Hepatocyte (in vitro differentiated cells): Measurements from ENCODE around the gene CELA3A. TPM values are rescaled to one million over a fixed set of nuclear protein-coding genes. Genes with fewer than 3 reads are reported as not detected.
"Not testable (repeated sequence)": the region's sequence is repeated elsewhere in the genome, so short reads cannot be mapped to it uniquely, and the experiment has no call there.

Experiments
- DNase-seq: peaks from one replicate; pipeline ENCODE4 v3.0.0-alpha.2; 2016; ENCODE audit warnings: low spot score
- H2AFZ ChIP-seq: fragments of 200-600 bp; sonication (generic); 2 replicates; pipeline ENCODE4 v1.6.0; 2016; ENCODE audit warnings: antibody characterized with exemption, mild to moderate bottlenecking
- H3K27ac ChIP-seq: fragments of 200-600 bp; sonication (generic); 2 replicates; pipeline ENCODE4 v1.5.1; 2016; ENCODE audit warnings: mild to moderate bottlenecking
- H3K27me3 ChIP-seq: fragments of 200-600 bp; sonication (generic); 2 replicates; pipeline ENCODE4 v1.6.1; 2016
- H3K36me3 ChIP-seq: fragments of 200-600 bp; sonication (generic); replicated peaks from 2 replicates; pipeline ENCODE4 v1.5.1; 2016; ENCODE audit warnings: low read depth; ENCODE audit not compliant: insufficient read depth
- H3K4me1 ChIP-seq: fragments of 200-600 bp; sonication (generic); 2 replicates; pipeline ENCODE4 v1.5.1; 2016; ENCODE audit warnings: mild to moderate bottlenecking, moderate library complexity; ENCODE audit not compliant: insufficient read depth
- H3K4me2 ChIP-seq: fragments of 200-600 bp; sonication (generic); 2 replicates; pipeline ENCODE4 v1.6.0; 2016
- H3K4me3 ChIP-seq: fragments of 200-600 bp; sonication (generic); 2 replicates; pipeline ENCODE4 v1.5.1; 2016; ENCODE audit warnings: mild to moderate bottlenecking
- H3K79me2 ChIP-seq: fragments of 200-600 bp; sonication (generic); 2 replicates; pipeline ENCODE4 v1.6.0; 2017; ENCODE audit warnings: mild to moderate bottlenecking
- H3K9me2 ChIP-seq: fragments of 200-600 bp; sonication (generic); replicated peaks from 2 replicates; pipeline ENCODE4 v1.6.0; 2017; ENCODE audit warnings: mild to moderate bottlenecking; ENCODE audit not compliant: insufficient read depth
- H3K9me3 ChIP-seq: fragments of 200-600 bp; sonication (generic); 2 replicates; pipeline ENCODE4 v1.5.1; 2016; ENCODE audit warnings: low read depth, mild to moderate bottlenecking
- H4K20me1 ChIP-seq: fragments of 200-600 bp; sonication (generic); 2 replicates; pipeline ENCODE4 v1.6.0; 2016; ENCODE audit warnings: mild to moderate bottlenecking; ENCODE audit not compliant: insufficient read depth, poor library complexity, severe bottlenecking
- EZH2 ChIP-seq: fragments of 200-600 bp; sonication (generic); IDR thresholded peaks from 2 replicates; pipeline ENCODE4 v1.6.1; 2016; ENCODE audit warnings: antibody characterized with exemption, mild to moderate bottlenecking, borderline replicate concordance
- EZH2phosphoT487 ChIP-seq: fragments of 200-600 bp; sonication (generic); IDR thresholded peaks from one replicate; pipeline ENCODE4 v1.6.1; 2018; ENCODE audit warnings: antibody characterized with exemption, mild to moderate bottlenecking, low read depth, moderate library complexity; ENCODE audit not compliant: unreplicated experiment, severe bottlenecking
- WGBS: methylation state at CpG from one replicate; pipeline ENCODE4 v1.1.6; 2016; ENCODE audit warnings: low lambda C conversion rate; ENCODE audit errors: missing lambda C conversion rate; 5-methylcytosine and 5-hydroxymethylcytosine counted together
- polyA plus RNA-seq: library from polyadenylated mRNA; unstranded; fragments of >200 nt; fragmentation: Nextera tagmentation; extraction: Ambion mirVana; gene quantifications from 2 replicates; pipeline ENCODE4 v1.2.1, GENCODE V29; 2016
- total RNA-seq: library from RNA; depleted of rRNA; stranded (reverse); fragments of >200 nt; gene quantifications from 2 replicates; pipeline ENCODE4 v1.2.3, GENCODE V29; 2014
- TF ChIP-seq, protein P1 (sequence below): fragments of 200-600 bp; sonication (generic); IDR thresholded peaks from 2 replicates; pipeline ENCODE4 v1.5.1; 2016; ENCODE audit warnings: antibody characterized with exemption, mild to moderate bottlenecking; ENCODE audit not compliant: poor library complexity

CELA3A gene
- total and polyA plus RNA-seq, 2 experiments from 2014 or later, result 0.68 to 2.2 TPM

GRCh38 chr1:22030057-22030456 lies 28.6 kb downstream of the CELA3A start:
- Histone ChIP-seq H3K4me3 (no peak overlapping the region), H3K9me2 (no peaks in the 10 kb centered on the region), H3K79me2 (peaks cover 5% of the 10 kb centered on the region), H3K27me3 (no peaks in the 10 kb centered on the region), H2AFZ (no peak overlapping the region), H3K36me3 (no peaks in the 10 kb centered on the region), H3K9me3 (no peaks in the 10 kb centered on the region), H3K4me2 (no peak overlapping the region), H3K27ac (no peak overlapping the region), H4K20me1 (no peaks in the 10 kb centered on the region), H3K4me1 (peaks cover 12% of the 10 kb centered on the region)
- 72% methylated on average over 4 of the region's 4 CpGs for WGBS
- DNase-seq, result no peak
- TF ChIP-seq EZH2phosphoT487 (no peak), EZH2 (no peak)
- TF ChIP-seq, protein P1, sequence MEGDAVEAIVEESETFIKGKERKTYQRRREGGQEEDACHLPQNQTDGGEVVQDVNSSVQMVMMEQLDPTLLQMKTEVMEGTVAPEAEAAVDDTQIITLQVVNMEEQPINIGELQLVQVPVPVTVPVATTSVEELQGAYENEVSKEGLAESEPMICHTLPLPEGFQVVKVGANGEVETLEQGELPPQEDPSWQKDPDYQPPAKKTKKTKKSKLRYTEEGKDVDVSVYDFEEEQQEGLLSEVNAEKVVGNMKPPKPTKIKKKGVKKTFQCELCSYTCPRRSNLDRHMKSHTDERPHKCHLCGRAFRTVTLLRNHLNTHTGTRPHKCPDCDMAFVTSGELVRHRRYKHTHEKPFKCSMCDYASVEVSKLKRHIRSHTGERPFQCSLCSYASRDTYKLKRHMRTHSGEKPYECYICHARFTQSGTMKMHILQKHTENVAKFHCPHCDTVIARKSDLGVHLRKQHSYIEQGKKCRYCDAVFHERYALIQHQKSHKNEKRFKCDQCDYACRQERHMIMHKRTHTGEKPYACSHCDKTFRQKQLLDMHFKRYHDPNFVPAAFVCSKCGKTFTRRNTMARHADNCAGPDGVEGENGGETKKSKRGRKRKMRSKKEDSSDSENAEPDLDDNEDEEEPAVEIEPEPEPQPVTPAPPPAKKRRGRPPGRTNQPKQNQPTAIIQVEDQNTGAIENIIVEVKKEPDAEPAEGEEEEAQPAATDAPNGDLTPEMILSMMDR, result no peak

GRCh38 chr1:22030473-22030872 lies 29.0 kb downstream of the CELA3A start:
- H3K4me1 ChIP-seq, result peaks cover 12% of the 10 kb centered on the region
- H3K9me3 ChIP-seq, result no peaks in the 10 kb centered on the region
- no peaks in the 10 kb centered on the region for H3K9me2 ChIP-seq
- H3K4me2 ChIP-seq, result no peak overlapping the region
- TF ChIP-seq EZH2phosphoT487 (no peak), EZH2 (no peak)
- TF ChIP-seq, protein P1, result no peak
- H2AFZ ChIP-seq, result no peak overlapping the region
- no peak overlapping the region for H3K4me3 ChIP-seq
- no peak overlapping the region for H3K27ac ChIP-seq
- no peaks in the 10 kb centered on the region for H4K20me1 ChIP-seq
- DNase-seq, result no peak
- no peaks in the 10 kb centered on the region for H3K36me3 ChIP-seq
- no peaks in the 10 kb centered on the region for H3K27me3 ChIP-seq
- H3K79me2 ChIP-seq, result peaks cover 5% of the 10 kb centered on the region
- WGBS, result 58% methylated on average over 3 of the region's 3 CpGs

DNA sequence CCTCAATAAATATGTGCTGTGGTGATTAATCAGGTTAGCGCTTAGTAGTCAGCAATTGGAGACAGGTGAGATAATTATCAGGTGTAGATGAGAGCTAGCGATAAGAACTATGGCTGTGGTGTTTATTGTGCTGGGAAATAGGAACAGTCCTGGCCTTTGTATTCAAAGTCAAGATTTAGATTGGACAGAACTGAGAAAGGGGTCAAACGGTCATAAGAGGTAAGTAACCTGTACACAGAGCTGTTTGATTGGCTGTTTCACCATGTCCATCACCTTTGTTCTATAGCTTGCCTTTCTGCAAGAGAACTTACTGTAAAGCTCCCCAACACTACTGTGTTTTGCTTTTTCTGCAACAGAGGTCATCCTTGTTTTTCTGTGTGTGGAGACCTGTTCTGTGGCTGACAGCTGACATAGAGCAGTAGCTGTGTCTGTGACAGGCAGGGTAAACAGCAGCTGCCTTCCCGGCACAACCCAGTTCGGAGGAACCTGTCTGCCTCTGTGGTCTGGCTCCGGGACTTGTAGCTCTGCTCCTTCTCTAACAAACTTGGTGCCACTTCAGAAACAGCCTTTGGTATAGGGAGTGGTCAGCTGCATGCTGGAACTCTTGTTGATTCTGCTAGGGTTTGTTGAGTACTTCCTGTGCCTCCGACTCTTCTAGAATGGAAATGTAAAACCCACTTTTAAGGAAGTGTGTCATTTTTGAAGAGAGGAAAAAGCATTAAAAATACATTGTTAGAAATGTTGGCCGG lies 29.9 kb downstream of the CELA3A start:
- H2AFZ ChIP-seq, result peak overlapping the region; percentile 5
- H3K27me3 ChIP-seq, result no peaks in the 10 kb centered on the region
- H3K9me3 ChIP-seq, result no peaks in the 10 kb centered on the region
- peak; percentile 64 for DNase-seq
- peak overlapping the region; percentile 54 for H3K4me2 ChIP-seq
- no peak overlapping the region for H3K4me3 ChIP-seq
- no peaks in the 10 kb centered on the region for H3K36me3 ChIP-seq
- WGBS, result 39% methylated on average over 8 of the region's 8 CpGs
- H3K27ac ChIP-seq, result peak overlapping the region; percentile 68
- H4K20me1 ChIP-seq, result no peaks in the 10 kb centered on the region
- peaks cover 10% of the 10 kb centered on the region for H3K4me1 ChIP-seq
- H3K9me2 ChIP-seq, result no peaks in the 10 kb centered on the region
- peaks cover 2% of the 10 kb centered on the region for H3K79me2 ChIP-seq
- no peak for TF ChIP-seq EZH2
- TF ChIP-seq, protein P1, result no peak
- TF ChIP-seq EZH2phosphoT487, result no peak

DNA sequence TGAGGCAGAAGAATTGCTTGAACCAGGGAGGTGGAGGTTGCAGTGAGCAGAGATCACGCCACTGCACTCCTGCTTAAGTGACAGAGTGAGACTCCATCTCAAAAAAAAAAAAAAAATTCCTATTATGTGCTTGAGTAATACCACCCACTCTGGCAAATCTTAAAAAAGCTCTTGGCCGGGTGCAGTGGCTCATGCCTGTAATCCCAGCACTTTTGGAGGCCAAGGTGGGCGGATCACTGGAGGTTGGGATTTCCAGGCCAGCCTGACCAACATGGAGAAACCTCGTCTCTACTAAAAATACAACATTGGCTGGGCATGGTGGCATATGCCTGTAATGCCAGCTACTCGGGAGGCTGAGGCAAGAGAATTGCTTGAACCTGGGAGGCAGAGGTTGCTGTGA lies 33.4 kb downstream of the CELA3A start:
- not testable (repeated sequence) for H3K27ac ChIP-seq, H3K9me2 ChIP-seq, H3K9me3 ChIP-seq, H3K79me2 ChIP-seq, H4K20me1 ChIP-seq, H2AFZ ChIP-seq, H3K4me3 ChIP-seq, H3K4me2 ChIP-seq, H3K36me3 ChIP-seq, H3K4me1 ChIP-seq, H3K27me3 ChIP-seq, DNase-seq
- WGBS, result 80% methylated on average over 5 of the region's 5 CpGs
